Neutrophil (primary cell): Measurements from ENCODE around the gene FASLG.

Experiments used
- H3K27ac ChIP-seq: fragments of 200-600 bp; sonication (generic); 2 replicates; pipeline ENCODE4 v1.5.1; 2016; ENCODE audit warnings: mild to moderate bottlenecking, moderate library complexity
- H3K27me3 ChIP-seq: fragments of 200-600 bp; sonication (generic); 2 replicates; pipeline ENCODE4 v1.6.0; 2016; ENCODE audit warnings: mild to moderate bottlenecking
- H3K36me3 ChIP-seq: fragments of 200-600 bp; sonication (generic); 2 replicates; pipeline ENCODE4 v1.5.1; 2017
- H3K4me1 ChIP-seq, 2 experiments: fragments of 200-600 bp in 1 of 2; sonication (generic) in 1 of 2; 1 replicate in 1 of 2; 2 replicates in 1 of 2; pipeline versions ENCODE4 v1.5.1 to v1.6.1; 2013 to 2016; ENCODE audit warnings: low read depth in 1 of 2, low read length in 1 of 2, mild to moderate bottlenecking in 1 of 2, moderate library complexity in 1 of 2; ENCODE audit not compliant: control insufficient read depth in 1 of 2, insufficient read depth in 1 of 2
- H3K4me3 ChIP-seq, 2 experiments: fragments of 200-600 bp in 1 of 2; sonication (generic) in 1 of 2; 1 replicate in 1 of 2; 2 replicates in 1 of 2; pipeline ENCODE4 v1.5.1; 2013 to 2016; ENCODE audit warnings: low read depth in 1 of 2, low read length in 1 of 2, mild to moderate bottlenecking in 1 of 2, moderate library complexity in 1 of 2
- H3K9me3 ChIP-seq: fragments of 200-600 bp; sonication (generic); 2 replicates; pipeline ENCODE4 v1.5.1; 2016
- TF ChIP-seq, protein P1 (sequence below): fragments of 200-600 bp; sonication (generic); IDR thresholded peaks from 2 replicates; pipeline ENCODE4 v1.5.1; 2016; ENCODE audit warnings: antibody characterized with exemption

Gene FASLG, protein sequence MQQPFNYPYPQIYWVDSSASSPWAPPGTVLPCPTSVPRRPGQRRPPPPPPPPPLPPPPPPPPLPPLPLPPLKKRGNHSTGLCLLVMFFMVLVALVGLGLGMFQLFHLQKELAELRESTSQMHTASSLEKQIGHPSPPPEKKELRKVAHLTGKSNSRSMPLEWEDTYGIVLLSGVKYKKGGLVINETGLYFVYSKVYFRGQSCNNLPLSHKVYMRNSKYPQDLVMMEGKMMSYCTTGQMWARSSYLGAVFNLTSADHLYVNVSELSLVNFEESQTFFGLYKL

DNA sequence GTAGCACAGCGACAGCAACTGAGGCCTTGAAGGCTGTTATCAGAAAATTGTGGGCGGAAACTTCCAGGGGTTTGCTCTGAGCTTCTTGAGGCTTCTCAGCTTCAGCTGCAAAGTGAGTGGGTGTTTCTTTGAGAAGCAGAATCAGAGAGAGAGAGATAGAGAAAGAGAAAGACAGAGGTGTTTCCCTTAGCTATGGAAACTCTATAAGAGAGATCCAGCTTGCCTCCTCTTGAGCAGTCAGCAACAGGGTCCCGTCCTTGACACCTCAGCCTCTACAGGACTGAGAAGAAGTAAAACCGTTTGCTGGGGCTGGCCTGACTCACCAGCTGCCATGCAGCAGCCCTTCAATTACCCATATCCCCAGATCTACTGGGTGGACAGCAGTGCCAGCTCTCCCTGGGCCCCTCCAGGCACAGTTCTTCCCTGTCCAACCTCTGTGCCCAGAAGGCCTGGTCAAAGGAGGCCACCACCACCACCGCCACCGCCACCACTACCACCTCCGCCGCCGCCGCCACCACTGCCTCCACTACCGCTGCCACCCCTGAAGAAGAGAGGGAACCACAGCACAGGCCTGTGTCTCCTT is at the start of gene FASLG:
Gene FASLG (plus strand): TSS at position 233 of the 583 bp plus-strand sequence. CDS start 99 bp downstream, at position 332.
- H3K36me3 ChIP-seq = no peaks in the 10 kb centered on the region
- H3K27ac ChIP-seq = no peak within 1 kb of the TSS
- peaks cover 4 to 10% of the 10 kb centered on the region in 2 experiments for H3K4me1 ChIP-seq
- no peaks in the 10 kb centered on the region for H3K9me3 ChIP-seq
- H3K4me3 ChIP-seq = no peak within 1 kb of the TSS
- TF ChIP-seq, protein P1, sequence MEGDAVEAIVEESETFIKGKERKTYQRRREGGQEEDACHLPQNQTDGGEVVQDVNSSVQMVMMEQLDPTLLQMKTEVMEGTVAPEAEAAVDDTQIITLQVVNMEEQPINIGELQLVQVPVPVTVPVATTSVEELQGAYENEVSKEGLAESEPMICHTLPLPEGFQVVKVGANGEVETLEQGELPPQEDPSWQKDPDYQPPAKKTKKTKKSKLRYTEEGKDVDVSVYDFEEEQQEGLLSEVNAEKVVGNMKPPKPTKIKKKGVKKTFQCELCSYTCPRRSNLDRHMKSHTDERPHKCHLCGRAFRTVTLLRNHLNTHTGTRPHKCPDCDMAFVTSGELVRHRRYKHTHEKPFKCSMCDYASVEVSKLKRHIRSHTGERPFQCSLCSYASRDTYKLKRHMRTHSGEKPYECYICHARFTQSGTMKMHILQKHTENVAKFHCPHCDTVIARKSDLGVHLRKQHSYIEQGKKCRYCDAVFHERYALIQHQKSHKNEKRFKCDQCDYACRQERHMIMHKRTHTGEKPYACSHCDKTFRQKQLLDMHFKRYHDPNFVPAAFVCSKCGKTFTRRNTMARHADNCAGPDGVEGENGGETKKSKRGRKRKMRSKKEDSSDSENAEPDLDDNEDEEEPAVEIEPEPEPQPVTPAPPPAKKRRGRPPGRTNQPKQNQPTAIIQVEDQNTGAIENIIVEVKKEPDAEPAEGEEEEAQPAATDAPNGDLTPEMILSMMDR = no peak
- H3K27me3 ChIP-seq = no peaks in the 10 kb centered on the region

DNA sequence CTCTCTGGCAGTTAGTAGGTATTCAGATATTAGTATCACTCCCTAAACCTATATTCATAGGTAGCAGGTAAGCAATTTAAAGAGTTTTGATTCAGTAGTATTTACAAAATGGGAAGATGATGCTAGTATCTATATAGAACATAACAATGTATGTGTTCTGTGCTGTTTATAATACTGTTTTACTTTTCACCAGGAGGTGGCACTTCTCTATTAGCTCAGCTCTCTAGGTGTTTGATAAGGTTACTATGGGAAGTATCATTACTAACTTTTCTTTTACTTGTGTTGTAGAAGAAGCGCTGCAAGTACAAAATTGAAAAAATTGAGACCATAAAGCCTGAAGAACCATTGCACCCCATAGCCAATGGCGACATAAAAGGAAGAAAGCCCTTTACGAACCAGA is 49.4 kb upstream of the FASLG start:
- H3K4me1 ChIP-seq = no peaks in the 10 kb centered on the region
- no peaks in the 10 kb centered on the region for H3K9me3 ChIP-seq
- no peak overlapping the region for H3K27ac ChIP-seq
- peaks cover 43% of the 10 kb centered on the region for H3K36me3 ChIP-seq
- TF ChIP-seq, protein P1 = no peak
- H3K27me3 ChIP-seq = no peaks in the 10 kb centered on the region
- no peak overlapping the region for H3K4me3 ChIP-seq

DNA sequence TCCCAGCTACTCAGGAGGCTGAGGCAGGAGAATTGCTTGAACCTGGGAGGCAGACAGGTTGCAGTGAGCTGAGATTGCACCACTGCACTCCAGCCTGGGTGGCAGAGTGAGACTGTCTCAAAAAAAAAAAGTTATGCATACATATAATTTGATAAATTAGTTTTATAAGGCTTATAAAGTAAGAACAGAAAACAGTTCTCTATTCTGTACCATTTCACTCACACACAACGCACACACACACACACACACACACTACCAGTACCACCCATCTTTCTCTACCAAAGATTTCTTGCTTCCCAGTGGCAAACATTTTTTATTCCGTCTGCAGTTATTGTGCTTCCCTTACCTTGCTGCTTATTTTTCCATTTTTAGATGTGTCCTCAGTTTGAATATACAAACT is 46.4 kb upstream of the FASLG start:
- H3K27me3 ChIP-seq = no peaks in the 10 kb centered on the region
- TF ChIP-seq, protein P1 = no peak
- H3K36me3 ChIP-seq = peaks cover 39% of the 10 kb centered on the region
- H3K27ac ChIP-seq = no peak overlapping the region
- H3K9me3 ChIP-seq = no peaks in the 10 kb centered on the region
- peaks cover 11 to 16% of the 10 kb centered on the region in 2 experiments for H3K4me1 ChIP-seq
- no peak overlapping the region for H3K4me3 ChIP-seq

DNA sequence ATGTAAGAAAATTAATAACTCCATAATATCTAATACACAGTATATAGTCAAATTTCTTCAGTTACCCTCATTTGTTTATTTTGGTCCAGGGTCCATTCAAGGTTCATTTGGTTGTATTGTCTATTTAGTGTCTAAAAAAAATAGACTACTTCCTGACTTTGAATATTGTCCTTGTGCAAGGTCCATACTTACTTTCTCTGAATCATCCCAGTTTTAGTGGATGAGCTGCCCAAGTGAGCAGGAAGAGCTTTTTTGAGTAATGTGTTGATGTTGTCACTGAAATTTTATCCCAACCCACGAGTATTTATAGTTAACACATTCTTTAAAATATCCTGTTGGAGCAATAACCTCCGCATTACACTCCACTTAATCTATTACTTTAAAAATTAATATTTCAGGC is 45.6 kb upstream of the FASLG start:
- Histone ChIP-seq H3K4me1 (peaks cover 11 to 16% of the 10 kb centered on the region in 2 experiments), H3K9me3 (no peaks in the 10 kb centered on the region), H3K36me3 (peaks cover 39% of the 10 kb centered on the region), H3K27ac (no peak overlapping the region), H3K4me3 (no peak overlapping the region), H3K27me3 (no peaks in the 10 kb centered on the region)
- TF ChIP-seq, protein P1 = no peak

DNA sequence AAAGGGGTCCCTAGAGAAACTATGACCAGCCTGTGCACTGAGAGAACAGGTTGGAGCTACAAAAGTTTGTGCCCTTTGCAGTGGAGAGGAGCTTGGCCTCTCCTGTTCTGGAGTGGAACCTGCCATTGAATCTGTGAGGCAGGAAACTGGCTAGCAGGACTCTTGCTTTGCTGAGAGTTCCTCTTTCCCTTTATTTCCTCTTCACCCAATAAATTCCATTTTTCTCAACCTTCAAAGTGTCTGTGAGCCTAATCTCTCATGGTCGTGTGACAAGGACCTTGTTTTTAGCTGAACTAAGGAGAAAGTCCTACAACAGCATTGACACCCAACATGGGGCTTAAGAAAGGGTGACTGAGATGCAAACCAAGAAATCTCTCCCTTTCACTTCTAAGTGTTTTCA is 42.7 kb upstream of the FASLG start:
- Histone ChIP-seq H3K4me3 (no peak overlapping the region), H3K27me3 (no peaks in the 10 kb centered on the region), H3K4me1 (peaks cover 11 to 16% of the 10 kb centered on the region in 2 experiments), H3K9me3 (peaks cover 11% of the 10 kb centered on the region), H3K27ac (peak overlapping the region; percentile 55), H3K36me3 (peaks cover 14% of the 10 kb centered on the region)
- TF ChIP-seq, protein P1 = no peak
